Activated gamma-delta T cell (primary cell): ENCODE results near the gene BARHL2.

Experiments
- DNase-seq: peaks from one replicate; lab custom pipeline; 2025; lab: John Stamatoyannopoulos, UW
- total RNA-seq, 2 donors: gene quantifications; one replicate each; lab custom pipeline; 2026; lab: John Stamatoyannopoulos, UW

Gene BARHL2
- total RNA-seq = 0 to 0.09 reads per million in 2 donors

DNA sequence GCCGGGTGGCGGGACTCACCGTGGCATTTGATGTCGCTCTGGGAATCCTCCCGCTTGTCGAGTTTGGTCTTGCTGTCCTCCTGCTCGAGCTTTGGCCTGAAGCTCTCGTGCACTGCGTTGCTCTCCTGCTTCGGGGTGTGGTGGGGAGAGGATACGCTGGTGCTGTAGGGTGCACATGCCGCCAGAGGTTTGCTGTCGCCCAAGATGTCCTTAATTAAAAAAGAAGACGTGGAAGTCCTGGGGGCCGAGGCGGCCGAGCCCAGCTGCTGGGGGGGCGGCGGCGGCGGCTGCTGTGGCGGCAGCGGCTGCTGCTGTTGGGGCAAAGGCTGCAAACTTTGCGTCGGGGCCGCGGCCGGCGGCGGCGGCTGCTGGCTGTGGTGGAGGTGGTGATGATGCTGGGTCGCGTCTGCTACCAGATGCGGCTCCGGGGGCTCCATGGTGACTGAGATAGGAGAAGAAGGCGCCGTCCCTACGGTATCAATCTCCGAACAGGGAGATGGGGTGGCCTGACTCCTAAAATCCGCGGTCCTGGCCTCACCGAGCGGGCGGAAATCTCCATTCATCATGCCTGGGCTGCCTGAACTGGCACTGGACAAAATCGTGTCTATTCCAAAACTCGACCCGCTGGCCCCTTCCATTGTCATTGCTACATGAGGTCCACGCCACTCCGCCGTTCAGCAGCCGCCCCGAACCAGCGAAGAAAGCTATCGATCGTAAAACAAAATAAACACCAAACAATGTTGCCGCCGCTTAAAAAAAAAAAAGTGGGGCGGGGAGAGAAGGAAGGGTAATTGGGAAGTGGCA lies at the start of gene BARHL2:
Gene BARHL2, minus strand, starts transcription at position 751 of the 804 bp plus-strand sequence. Its CDS starts 107 bp downstream, at position 644.
- no peak for DNase-seq

- no peak for DNase-seq
These were observed 46.8 kb upstream of the BARHL2 start for GRCh38 chr1:90763930-90764329.

- DNase-seq = no peak
These were observed 46.4 kb upstream of the BARHL2 start for GRCh38 chr1:90763506-90763905.

DNA sequence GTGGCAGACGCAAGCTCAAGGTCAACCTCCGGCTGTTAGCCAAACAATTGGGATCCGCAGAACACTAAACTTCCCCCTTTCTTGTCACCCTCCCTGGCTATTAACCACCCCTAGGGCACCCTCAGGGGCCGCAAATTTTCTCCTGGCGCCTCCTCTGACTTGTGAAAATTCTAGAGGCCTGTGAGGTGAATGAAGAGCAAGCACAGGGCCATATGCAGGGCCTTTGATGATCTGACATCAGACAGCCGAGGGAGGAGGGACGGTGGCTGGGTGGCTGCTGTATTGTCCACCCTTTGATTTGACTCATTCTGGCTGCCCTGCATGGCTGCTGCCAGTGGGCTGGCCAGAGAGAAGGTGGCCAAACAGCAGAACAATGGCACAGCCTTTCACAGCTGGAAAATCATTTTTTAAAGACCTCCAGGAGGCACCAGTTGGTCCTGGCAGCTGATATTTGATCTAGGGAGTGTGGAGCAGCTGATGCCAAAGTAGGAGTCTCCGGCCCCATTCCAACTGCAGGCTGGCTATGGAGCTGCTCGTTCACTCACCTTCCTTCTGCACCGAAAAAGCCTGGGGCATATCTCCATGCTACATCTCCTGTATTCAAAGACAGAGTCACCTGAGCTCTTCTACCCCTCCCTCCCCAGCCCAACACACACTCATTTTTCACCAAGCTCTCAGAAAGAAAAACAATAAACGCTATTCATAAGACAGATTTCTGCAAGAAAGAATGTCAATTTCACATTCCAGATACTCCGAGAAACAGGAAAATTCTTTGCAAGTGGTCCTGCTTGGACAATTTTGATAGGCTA lies 44.9 kb upstream of the BARHL2 start:
- DNase-seq = no peak

DNA sequence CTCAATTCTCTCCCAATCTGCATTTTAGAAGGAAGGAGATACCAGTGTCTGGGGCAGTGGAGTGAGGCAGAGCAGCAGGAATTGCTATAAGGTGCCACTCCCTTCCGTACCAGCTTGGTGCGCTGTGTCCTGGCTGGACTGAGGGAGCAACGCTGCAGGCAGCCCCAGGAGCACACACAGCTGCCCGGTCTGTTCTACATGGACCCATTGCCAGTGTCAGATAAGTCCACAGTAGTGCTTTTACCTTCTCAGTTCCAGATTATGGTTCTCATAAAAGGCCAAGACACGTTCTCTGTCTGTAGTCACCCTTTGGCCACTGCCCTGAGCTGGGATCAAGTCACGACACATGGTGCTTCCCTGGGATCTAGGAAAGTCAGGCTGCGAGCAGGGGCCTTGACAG lies 44.1 kb upstream of the BARHL2 start:
- no peak for DNase-seq

- no peak for DNase-seq
These were observed 36.5 kb upstream of the BARHL2 start for GRCh38 chr1:90753556-90753955.

- no peak for DNase-seq
These were observed 31.6 kb upstream of the BARHL2 start for GRCh38 chr1:90748668-90749067.

DNA sequence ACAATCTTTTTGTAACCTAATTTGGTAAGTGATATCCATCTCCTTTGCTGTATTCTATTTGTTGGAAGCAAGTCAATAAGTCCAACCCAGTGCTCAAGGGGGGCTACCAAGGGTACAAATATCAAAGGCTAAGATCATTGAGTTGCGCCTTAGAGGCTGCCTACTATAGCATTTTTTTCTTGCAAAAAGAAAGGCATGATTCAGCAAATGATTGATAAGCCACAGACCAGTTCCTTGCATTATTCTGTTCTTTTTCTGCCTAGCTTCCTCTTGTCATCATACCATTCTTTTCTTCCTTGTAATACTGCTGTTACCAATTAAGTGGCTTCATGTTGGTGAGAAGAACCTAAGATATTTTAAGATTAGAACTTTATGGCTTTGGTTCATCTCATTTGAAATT lies 29.8 kb upstream of the BARHL2 start:
- DNase-seq = no peak

- DNase-seq = no peak
These were observed 28.9 kb upstream of the BARHL2 start for GRCh38 chr1:90745972-90746371.

- no peak for DNase-seq
These were observed 15.0 kb upstream of the BARHL2 start for GRCh38 chr1:90732136-90732535.

- no peak for DNase-seq
These were observed 14.4 kb upstream of the BARHL2 start for GRCh38 chr1:90731382-90732050.

DNA sequence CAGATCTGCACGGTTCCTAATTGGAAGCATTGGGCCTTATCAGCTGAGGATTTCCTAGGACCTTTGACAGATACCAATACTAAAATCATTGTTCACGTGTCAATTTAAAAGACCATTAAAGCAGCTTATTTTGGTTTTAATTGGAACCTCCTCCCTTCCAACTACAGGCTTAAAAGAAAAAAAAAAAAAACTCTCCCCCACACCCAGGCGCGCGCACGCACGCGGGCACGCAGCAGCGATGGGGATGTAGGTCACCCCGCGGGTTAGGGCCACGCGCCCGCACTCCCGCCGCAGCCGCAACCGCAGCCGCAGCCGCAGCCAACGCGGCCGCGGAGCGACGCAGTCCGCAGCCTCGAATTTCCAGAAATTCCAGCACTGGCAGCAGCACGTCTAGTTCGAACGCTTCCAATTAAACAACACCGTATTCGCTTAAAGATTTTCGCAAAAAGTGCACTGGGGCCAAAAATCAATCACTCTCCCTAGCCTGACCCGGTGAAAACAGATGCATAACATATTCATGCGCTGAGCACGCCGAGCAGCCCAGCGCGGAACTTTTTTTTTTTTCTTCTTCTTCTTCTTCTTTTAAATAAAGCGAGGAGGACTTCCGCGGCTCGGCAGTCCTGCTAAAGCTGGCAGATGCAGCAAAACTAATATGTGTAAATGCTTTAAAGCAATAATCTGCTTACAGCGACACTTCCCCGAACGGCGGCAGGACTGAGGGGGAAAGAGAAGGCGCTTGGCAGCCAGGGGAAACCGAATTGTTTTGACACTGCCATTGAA lies 13.3 kb upstream of the BARHL2 start:
- DNase-seq = no peak

- DNase-seq = no peak
These were observed 12.6 kb upstream of the BARHL2 start for GRCh38 chr1:90729504-90730242.

- no peak for DNase-seq
These were observed 11.6 kb upstream of the BARHL2 start for GRCh38 chr1:90728502-90729287.

GRCh38 chr1:90727917-90728501 lies 10.9 kb upstream of the BARHL2 start:
- DNase-seq = no peak

GRCh38 chr1:90726986-90727480 lies 9.9 kb upstream of the BARHL2 start:
- DNase-seq = no peak

GRCh38 chr1:90726425-90726985 lies 9.4 kb upstream of the BARHL2 start:
- no peak for DNase-seq

GRCh38 chr1:90725657-90726424 lies 8.7 kb upstream of the BARHL2 start:
- no peak for DNase-seq
